ENCODE results near the gene ZC3H4. TPM values are rescaled to one million over a fixed set of nuclear protein-coding genes. Genes with fewer than 3 reads are reported as not detected.

ZC3H4 gene
- total RNA-seq, 2 donors from 2014 or later, result 35.3 to 49.1 TPM

- H3K27me3 ChIP-seq (replicated peaks; ENCODE audit: insufficient read depth), result no peaks in the 10 kb centered on the region
- peak overlapping the region; percentile 88 to 89 for H3K27ac ChIP-seq
- no peak for DNase-seq (ENCODE audit: low spot score)
- H3K4me1 ChIP-seq (replicated peaks), result no peaks in the 10 kb centered on the region
- H3K9me3 ChIP-seq, result no peaks in the 10 kb centered on the region
- no peak for TF ChIP-seq CTCF (IDR thresholded peaks at IDR 0.05)
- no peak for TF ChIP-seq POLR2A (IDR thresholded peaks at IDR 0.05)
- TF ChIP-seq POLR2AphosphoS5 (IDR thresholded peaks at IDR 0.05), result no peak
- peak overlapping the region; percentile 60 to 71 for H3K4me3 ChIP-seq
- 58% methylated on average over 8 of the region's 8 CpGs for WGBS
- intact Hi-C loops (cut with DNase I), result no loop called here
- H3K36me3 ChIP-seq, result no peaks in the 10 kb centered on the region
Measured at GRCh38 chr19:47130120-47130588, 16.6 kb upstream of the ZC3H4 start.

- DNase-seq (ENCODE audit: low spot score), result no peak
- Histone ChIP-seq H3K4me1 (replicated peaks) (no peaks in the 10 kb centered on the region), H3K27ac (no peak overlapping the region), H3K36me3 (no peaks in the 10 kb centered on the region), H3K4me3 (no peak overlapping the region), H3K27me3 (replicated peaks; ENCODE audit: insufficient read depth) (no peaks in the 10 kb centered on the region), H3K9me3 (no peaks in the 10 kb centered on the region)
- intact Hi-C loops (cut with DNase I), result loop anchor here (10.0 kb wide), 1 partner anchor 95 kb away; no protein-coding TSS in a partner anchor
- WGBS, result 98% methylated on average over 4 of the region's 4 CpGs
- TF ChIP-seq CTCF (IDR thresholded peaks at IDR 0.05), result no peak
- no peak for TF ChIP-seq POLR2A (IDR thresholded peaks at IDR 0.05)
- TF ChIP-seq POLR2AphosphoS5 (IDR thresholded peaks at IDR 0.05), result no peak
Measured at GRCh38 chr19:47129579-47129978, 16.0 kb upstream of the ZC3H4 start.

- no peak for DNase-seq (ENCODE audit: low spot score)
- intact Hi-C loops (cut with DNase I), result loop anchor here (1.0 to 10.0 kb wide), 2 partner anchors 46 to 91 kb away; no protein-coding TSS in a partner anchor
- H3K36me3 ChIP-seq, result no peaks in the 10 kb centered on the region
- H3K27ac ChIP-seq, result no peak overlapping the region
- H3K27me3 ChIP-seq (replicated peaks; ENCODE audit: insufficient read depth), result no peaks in the 10 kb centered on the region
- no peak for TF ChIP-seq POLR2A (IDR thresholded peaks at IDR 0.05)
- TF ChIP-seq POLR2AphosphoS5 (IDR thresholded peaks at IDR 0.05), result no peak
- TF ChIP-seq CTCF (IDR thresholded peaks at IDR 0.05), result no peak
- H3K4me1 ChIP-seq (replicated peaks), result no peaks in the 10 kb centered on the region
- H3K9me3 ChIP-seq, result no peaks in the 10 kb centered on the region
- H3K4me3 ChIP-seq, result no peak overlapping the region
Measured at GRCh38 chr19:47125669-47125938, 12.0 kb upstream of the ZC3H4 start.

GRCh38 chr19:47124937-47125668 is 11.5 kb upstream of the ZC3H4 start:
- intact Hi-C loops (cut with DNase I), result loop anchor here (1.0 to 10.0 kb wide), 2 partner anchors 46 to 90 kb away; no protein-coding TSS in a partner anchor
- no peak overlapping the region for H3K4me3 ChIP-seq
- no peaks in the 10 kb centered on the region for H3K9me3 ChIP-seq
- TF ChIP-seq POLR2AphosphoS5 (IDR thresholded peaks at IDR 0.05) (peak; percentile 57), POLR2A (IDR thresholded peaks at IDR 0.05) (no peak), CTCF (IDR thresholded peaks at IDR 0.05) (peak; percentile 60 to 88 (median 84))
- DNase-seq (ENCODE audit: low spot score), result no peak
- H3K27me3 ChIP-seq (replicated peaks; ENCODE audit: insufficient read depth), result no peaks in the 10 kb centered on the region
- H3K27ac ChIP-seq, result no peak overlapping the region
- no peaks in the 10 kb centered on the region for H3K36me3 ChIP-seq
- no peaks in the 10 kb centered on the region for H3K4me1 ChIP-seq (replicated peaks)
- 36% methylated on average over 8 of the region's 8 CpGs for WGBS

GRCh38 chr19:47123406-47123805 is 9.8 kb upstream of the ZC3H4 start:
- no peaks in the 10 kb centered on the region for H3K36me3 ChIP-seq
- no peaks in the 10 kb centered on the region for H3K27me3 ChIP-seq (replicated peaks; ENCODE audit: insufficient read depth)
- no peak for DNase-seq (ENCODE audit: low spot score)
- H3K4me1 ChIP-seq (replicated peaks), result no peaks in the 10 kb centered on the region
- intact Hi-C loops (cut with DNase I), result loop anchor here (10.0 kb wide), 1 partner anchor 89 kb away; no protein-coding TSS in a partner anchor
- H3K27ac ChIP-seq, result no peak overlapping the region
- WGBS, result 88% methylated on average over 7 of the region's 7 CpGs
- TF ChIP-seq CTCF (IDR thresholded peaks at IDR 0.05), result no peak
- no peak for TF ChIP-seq POLR2A (IDR thresholded peaks at IDR 0.05)
- no peak for TF ChIP-seq POLR2AphosphoS5 (IDR thresholded peaks at IDR 0.05)
- no peak overlapping the region for H3K4me3 ChIP-seq
- no peaks in the 10 kb centered on the region for H3K9me3 ChIP-seq
